ENCODE data around the gene PLEKHA7.

Gene PLEKHA7

GRCh38 chr11:16827139-16827538 lies 187.1 kb downstream of the PLEKHA7 start:
- no peak for TF ChIP-seq CTCF (conservative IDR thresholded peaks at IDR 0.05)
- peak overlapping the region; percentile 69 for H3K27ac ChIP-seq

- H3K27ac ChIP-seq = peak overlapping the region; percentile 69
- no peak for TF ChIP-seq CTCF (conservative IDR thresholded peaks at IDR 0.05)
Observed at GRCh38 chr11:16825968-16826367, 188.2 kb downstream of the PLEKHA7 start.

- no peak for TF ChIP-seq CTCF (conservative IDR thresholded peaks at IDR 0.05)
- H3K27ac ChIP-seq = peak overlapping the region; percentile 69
Observed at GRCh38 chr11:16825101-16825500, 189.1 kb downstream of the PLEKHA7 start.

GRCh38 chr11:16820324-16821092 lies 193.7 kb downstream of the PLEKHA7 start:
- TF ChIP-seq CTCF (conservative IDR thresholded peaks at IDR 0.05) = peak; percentile 89
- peak overlapping the region; percentile 43 for H3K27ac ChIP-seq

GRCh38 chr11:16818284-16818683 lies 195.9 kb downstream of the PLEKHA7 start:
- no peak for TF ChIP-seq CTCF (conservative IDR thresholded peaks at IDR 0.05)
- no peak overlapping the region for H3K27ac ChIP-seq

- no peak overlapping the region for H3K27ac ChIP-seq
- no peak for TF ChIP-seq CTCF (conservative IDR thresholded peaks at IDR 0.05)
Observed at GRCh38 chr11:16817351-16817750, 196.9 kb downstream of the PLEKHA7 start.

GRCh38 chr11:16816358-16817270 lies 197.6 kb downstream of the PLEKHA7 start:
- no peak for TF ChIP-seq CTCF (conservative IDR thresholded peaks at IDR 0.05)

More at GRCh38 chr11:16816358-16817270, 197.6 kb downstream of the PLEKHA7 start:
- no peak overlapping the region for H3K27ac ChIP-seq
